LNCAP (cell line): Measurements from ENCODE around the gene NPIPB2.

Experiments
- TF ChIP-seq, protein P1 (sequence below): fragments of 450-650 bp; IDR thresholded peaks from 2 replicates; pipeline ENCODE4 v1.5.1; 2017; ENCODE audit warnings: mild to moderate bottlenecking

The NPIPB2 gene

GRCh38 chr16:11966173-11966572 is 24.3 kb upstream of the NPIPB2 start:
- TF ChIP-seq, protein P1, sequence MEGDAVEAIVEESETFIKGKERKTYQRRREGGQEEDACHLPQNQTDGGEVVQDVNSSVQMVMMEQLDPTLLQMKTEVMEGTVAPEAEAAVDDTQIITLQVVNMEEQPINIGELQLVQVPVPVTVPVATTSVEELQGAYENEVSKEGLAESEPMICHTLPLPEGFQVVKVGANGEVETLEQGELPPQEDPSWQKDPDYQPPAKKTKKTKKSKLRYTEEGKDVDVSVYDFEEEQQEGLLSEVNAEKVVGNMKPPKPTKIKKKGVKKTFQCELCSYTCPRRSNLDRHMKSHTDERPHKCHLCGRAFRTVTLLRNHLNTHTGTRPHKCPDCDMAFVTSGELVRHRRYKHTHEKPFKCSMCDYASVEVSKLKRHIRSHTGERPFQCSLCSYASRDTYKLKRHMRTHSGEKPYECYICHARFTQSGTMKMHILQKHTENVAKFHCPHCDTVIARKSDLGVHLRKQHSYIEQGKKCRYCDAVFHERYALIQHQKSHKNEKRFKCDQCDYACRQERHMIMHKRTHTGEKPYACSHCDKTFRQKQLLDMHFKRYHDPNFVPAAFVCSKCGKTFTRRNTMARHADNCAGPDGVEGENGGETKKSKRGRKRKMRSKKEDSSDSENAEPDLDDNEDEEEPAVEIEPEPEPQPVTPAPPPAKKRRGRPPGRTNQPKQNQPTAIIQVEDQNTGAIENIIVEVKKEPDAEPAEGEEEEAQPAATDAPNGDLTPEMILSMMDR = no peak

DNA sequence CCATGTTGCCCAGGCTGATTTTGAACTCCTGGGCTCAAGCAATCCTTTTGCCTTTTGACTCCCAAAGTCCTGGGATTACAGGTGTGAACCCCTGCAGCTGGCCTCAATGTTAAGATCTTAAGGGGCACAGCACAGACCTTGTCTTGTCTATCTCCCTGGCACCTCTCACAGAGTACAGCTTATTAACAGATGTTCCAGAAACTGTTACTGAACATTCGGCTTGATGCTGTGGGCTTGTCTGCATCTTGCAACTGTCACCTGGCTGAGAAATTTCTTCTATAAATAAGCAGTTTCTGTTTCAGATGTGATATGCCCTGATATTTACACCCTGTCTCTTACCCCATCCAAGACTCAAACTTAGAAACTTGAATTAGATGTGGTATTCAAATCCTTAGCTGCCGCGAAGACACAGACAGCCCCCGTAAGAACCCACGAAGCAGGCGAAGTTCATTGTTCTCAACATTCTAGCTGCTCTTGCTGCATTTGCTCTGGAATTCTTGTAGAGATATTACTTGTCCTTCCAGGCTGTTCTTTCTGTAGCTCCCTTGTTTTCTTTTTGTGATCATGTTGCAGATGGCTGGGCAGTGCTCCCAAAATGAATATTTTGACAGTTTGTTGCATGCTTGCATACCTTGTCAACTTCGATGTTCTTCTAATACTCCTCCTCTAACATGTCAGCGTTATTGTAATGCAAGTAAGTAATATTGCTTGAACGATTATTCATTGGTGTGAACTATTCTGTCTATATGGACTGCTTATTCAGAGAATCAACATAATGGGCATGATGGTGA is 23.1 kb upstream of the NPIPB2 start, which contains the start of gene TNFRSF17:
TSS of gene TNFRSF17 (plus strand) at position 450 of the 791 bp plus-strand sequence. CDS start at position 565, 115 bp downstream.
- TF ChIP-seq, protein P1 = no peak

- TF ChIP-seq, protein P1 = no peak
Observed at GRCh38 chr16:11963706-11964105, 21.9 kb upstream of the NPIPB2 start.

DNA sequence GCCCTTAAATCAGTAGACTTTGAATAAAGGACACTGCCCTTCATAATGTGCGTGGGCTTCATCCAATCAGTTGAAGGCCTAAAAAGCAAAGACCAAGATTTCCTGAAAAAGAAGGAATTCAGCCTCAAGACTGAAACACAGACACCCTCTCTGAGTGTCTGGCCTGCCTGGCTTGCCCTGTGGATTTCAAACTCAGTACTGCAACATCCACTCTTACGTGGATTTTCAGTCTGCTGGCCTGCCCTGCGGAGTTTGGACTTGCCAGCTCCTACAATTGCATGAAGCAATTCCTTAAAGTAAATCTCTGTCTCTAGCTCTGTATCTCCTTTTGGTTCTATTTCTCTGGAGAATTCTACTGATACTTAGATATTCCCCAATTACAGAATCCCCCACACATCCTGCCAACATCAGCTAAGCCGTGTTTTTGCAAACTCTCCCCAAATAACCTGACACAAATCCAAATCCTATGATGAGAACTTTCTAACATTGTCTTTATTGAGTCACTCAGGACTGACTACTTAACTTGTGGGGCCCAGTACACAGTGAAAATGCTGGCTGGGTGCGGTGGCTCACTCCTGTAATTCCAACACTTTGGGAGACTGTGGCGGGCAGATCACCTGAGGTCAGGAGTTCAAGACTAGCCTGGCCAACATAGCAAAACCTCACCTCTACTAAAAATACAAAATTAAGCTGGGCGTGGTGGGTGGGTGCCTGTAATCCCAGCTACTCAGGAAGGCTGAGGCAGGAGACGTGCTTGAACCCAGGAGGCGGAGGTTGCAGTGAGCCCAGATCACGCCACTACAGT is 15.9 kb upstream of the NPIPB2 start:
- TF ChIP-seq, protein P1 = no peak

- TF ChIP-seq, protein P1 = no peak
Observed at GRCh38 chr16:11956558-11956957, 14.7 kb upstream of the NPIPB2 start.

DNA sequence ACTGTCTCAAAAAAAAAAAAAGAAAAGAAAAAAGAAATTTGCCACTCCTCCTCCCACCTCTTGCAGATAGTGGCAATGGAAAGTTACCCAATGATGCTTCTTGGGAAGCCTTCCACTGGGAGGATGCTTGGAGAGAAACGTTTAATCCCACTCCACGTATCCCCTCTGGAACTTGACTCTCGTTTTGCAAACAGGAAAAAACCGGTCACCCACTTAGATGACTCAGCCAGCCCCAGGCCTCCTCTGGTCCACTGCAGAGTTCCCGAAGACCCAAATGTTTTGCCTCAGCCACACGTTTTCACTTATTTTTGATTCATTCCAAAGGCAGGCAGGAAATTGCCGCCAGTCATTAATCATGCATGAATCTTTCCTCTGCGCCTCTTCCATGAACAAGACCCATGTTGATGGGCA is 13.9 kb upstream of the NPIPB2 start:
- TF ChIP-seq, protein P1 = no peak

- TF ChIP-seq, protein P1 = no peak
Observed at GRCh38 chr16:11950388-11950787, 8.5 kb upstream of the NPIPB2 start.
